Fibroblast of peridontal ligament (primary cell): ENCODE measurements around the gene BTBD2.

Source experiments
- DNase-seq: peaks from one replicate; pipeline ENCODE4 v3.0.0-alpha.2; 2010; ENCODE audit errors: extremely low read depth

The BTBD2 gene

DNA sequence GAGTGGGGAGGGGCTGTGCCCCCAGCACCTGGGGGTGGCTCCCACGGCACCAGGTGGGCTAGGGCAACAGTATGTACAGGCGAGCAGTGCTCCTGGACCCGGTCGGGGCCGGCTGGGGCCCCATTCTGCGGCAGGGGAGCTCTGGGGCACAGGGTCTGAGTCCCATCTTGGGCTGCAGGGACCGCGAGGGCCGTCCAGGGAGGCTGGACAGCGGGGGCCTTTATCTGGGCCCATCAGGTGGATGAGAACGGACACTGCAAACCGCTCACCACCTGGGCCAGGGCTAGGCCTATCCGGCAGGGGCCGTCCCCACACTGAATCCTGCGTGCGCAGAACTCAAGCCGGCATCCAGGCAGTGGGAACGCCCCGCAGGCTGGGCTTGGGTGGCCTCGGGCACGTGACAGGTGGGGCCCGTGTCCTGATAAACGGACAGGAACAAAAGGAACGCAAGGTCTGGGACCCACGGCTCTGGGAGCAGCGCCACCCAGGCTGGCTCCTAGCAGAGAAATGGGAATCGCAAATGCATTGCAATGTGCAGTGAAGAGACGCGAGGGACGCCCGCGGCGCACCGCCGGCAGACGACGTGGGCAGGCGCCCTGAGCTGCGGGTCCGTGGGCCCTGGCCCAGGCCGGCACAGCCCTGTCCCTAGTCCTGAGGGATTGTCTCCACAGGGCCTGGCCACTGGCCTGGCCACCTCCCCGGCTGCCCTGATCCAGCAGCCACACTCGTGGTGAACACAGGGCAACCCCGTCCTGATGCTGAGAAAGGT lies 29.7 kb downstream of the BTBD2 start:
- no peak for DNase-seq

- DNase-seq, result no peak
Observed at GRCh38 chr19:1984357-1984756, 31.2 kb downstream of the BTBD2 start.

DNA sequence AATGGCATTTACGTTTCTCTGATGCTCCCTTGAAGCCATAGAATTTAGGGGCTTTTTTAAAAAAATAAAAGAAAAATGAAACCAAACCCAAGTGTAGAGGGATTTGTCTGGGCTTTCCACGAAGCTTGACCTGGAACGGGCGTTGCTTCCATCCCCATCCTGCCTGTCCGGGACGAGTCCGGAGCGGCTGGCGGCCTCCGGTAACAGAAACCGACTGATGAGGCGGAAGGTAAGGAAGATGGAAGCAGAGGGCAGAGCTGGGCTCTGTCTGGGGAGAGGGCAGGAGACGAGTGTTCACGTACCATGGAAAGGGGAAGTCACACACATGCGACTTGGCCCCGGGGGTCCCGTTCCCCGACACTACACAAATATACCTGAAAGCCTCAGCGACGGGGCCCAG lies 34.3 kb downstream of the BTBD2 start:
- DNase-seq, result no peak

- no peak for DNase-seq
Observed at GRCh38 chr19:1980809-1981181, 34.7 kb downstream of the BTBD2 start.

GRCh38 chr19:1980091-1980808 lies 35.3 kb downstream of the BTBD2 start:
- DNase-seq, result no peak

- no peak for DNase-seq
Observed at GRCh38 chr19:1979642-1980041, 35.9 kb downstream of the BTBD2 start.

- no peak for DNase-seq
Observed at GRCh38 chr19:1979017-1979416, 36.5 kb downstream of the BTBD2 start.

DNA sequence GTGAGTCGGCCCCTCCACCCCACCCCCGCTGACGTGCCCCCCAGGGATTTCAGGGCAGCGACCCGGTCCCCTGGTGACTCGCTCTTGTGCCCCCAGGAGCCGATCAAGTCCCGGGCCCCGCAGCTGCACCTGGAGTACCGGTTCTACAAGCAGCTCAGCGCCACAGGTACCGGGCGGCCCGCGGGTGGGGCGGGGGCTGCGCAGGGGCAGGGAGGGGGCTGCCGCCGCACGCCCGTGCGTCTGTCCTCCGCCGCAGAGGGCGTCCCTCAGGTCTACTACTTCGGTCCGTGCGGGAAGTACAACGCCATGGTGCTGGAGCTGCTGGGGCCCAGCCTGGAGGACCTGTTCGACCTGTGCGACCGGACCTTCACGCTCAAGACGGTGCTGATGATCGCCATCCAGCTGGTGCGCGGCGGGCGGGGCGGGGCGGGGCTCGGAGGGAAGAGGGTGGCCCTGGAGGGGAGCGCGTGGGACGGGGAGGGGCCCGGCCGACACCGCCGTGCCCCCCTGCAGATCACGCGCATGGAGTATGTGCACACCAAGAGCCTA lies 37.1 kb downstream of the BTBD2 start:
- no peak for DNase-seq

DNA sequence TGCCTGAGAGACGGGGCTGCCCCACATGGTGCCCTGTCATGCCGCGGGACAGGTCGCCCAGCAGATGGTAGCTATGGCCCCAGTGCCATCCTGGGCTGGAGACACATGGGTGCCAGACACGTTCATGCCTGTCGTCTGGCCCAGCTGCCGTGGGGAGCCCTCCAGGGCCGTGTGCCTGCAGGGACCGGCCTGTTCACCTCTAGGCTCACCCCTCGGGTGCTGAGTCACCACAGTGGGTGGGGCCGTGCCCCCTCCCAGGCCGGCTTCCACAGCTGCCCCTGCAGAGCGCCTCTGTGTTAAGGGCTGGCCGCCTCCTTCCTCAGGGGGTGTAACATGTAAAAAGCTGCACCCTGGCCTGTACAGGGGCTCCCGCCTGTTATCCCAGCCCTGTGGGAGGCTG lies 38.4 kb downstream of the BTBD2 start:
- DNase-seq, result no peak

GRCh38 chr19:1975162-1975480 lies 40.4 kb downstream of the BTBD2 start:
- DNase-seq, result no peak

DNA sequence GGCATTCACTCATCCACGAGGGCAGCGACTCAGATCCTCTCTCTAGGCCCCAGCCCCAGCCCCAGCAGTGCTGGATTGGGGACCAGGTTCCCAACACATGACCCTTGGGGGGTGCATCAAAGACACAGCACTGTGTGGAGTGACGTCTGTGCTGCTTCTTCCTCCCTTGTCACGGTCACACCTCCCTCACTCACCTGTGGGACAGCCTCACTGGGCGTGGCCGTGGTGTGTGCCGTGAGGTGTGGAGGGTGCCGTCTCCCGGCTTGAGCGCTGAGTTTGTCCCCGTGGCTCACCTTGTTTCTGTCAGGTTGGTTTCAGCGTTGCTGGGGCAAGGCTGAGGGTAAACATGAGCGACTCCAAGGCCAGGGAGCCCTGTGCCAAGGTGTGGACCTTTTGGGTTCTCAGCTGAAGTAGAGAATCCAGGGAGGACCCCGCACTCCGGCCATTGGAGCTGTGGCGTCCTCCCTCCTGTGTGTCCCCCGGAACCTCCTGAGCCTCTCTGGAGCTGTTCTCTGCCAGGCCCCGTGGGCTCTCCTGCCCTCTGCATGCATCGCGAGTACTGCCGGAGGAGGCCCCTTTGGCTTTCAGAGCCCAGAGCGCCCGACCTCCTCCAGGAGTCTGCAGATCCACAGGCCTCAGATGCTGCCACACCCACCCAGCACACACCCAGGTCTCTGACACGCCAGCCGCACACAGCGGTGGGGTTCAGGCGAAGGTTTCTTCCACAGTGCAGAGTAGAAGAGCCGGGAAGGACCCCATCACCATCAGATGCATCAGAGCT lies 40.9 kb downstream of the BTBD2 start:
- no peak for DNase-seq

- DNase-seq, result no peak
Observed at GRCh38 chr19:1970806-1971502, 44.6 kb downstream of the BTBD2 start.

DNA sequence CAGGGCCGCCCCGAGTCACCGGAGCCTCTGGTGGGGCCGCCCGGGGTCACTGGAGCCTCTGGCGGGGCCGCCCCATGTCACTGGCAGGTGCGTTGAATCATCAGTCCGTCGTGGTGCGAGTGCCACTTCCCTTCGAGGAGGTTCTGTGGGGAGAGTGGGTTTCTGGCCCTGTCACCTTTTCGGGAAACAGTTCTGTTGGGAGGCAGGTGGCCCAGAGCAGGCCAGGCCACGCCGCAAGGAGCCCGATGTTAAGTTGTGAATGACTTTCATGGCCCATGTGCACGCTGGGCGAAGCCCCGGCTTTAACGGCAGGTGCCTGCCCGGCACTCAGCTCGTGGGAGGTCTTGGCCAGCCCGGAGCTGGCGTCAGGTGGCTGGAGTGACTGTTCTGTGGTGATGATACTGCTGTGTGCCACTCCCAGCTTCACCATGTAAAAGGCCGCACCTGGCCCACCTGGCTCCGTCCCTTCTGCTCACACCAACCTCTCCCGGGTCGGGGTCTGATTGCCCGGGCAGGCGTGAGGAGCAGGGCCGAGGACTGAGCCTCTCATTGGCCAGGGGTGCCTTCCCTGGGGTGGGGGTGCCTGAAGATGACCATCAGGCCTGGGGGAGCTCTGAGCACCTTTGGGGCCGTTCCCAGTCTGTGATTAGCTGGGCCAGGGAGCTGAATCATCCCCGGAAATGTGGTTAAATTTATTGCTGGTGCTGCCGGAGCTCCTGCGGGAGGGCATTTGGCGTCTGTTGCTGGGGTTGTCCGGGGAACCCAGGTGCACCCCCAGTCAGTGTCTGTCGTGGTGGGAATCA lies 45.3 kb downstream of the BTBD2 start:
- DNase-seq, result no peak

GRCh38 chr19:1969176-1970002 lies 46.1 kb downstream of the BTBD2 start:
- no peak for DNase-seq

GRCh38 chr19:1968279-1969175 lies 47.0 kb downstream of the BTBD2 start:
- no peak for DNase-seq

DNA sequence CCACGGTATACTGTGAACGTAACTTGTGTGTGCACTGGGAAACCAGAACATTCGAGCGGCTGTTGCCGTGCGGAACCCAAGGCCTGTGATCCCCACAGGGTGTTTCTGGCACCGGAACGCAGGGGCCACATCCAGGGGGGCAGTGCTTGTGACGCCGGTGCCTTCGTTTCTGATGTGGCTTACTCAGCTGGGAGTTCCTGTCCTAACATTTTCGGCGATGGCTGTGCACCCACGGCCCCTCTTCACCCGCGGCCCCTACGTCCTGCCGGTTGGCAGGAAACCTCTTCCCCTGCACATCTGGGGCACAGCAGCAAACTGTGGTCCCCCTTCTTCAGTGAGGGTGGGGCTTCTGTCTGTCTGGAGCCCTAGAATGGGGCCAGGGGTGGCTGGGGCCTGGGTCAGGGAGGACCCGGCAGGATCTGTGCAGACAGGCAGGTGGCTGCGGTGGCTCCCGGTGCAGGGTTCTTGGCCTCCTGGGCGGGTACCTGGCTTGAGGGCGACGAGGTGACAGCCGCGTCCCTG lies 48.4 kb downstream of the BTBD2 start:
- no peak for DNase-seq

DNA sequence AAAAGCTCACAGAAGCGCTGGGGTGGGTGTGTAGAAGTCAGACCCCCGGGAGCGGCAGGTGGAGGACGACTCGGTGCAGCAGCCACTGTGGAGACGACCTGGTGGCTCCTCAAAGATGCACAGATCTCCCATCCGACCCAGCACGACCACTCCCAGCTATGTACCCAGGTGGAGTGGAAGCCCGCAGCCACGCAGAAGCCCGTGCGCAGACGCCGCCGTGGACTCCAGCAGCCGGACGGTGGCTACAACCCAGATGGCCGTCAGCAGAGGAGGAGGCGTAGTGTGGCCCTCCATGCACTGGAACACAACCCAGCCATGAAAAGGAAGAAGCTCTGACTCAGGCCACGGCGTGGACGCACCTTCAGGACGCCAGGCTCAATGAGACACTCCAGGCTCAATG lies 52.8 kb downstream of the BTBD2 start:
- no peak for DNase-seq

DNA sequence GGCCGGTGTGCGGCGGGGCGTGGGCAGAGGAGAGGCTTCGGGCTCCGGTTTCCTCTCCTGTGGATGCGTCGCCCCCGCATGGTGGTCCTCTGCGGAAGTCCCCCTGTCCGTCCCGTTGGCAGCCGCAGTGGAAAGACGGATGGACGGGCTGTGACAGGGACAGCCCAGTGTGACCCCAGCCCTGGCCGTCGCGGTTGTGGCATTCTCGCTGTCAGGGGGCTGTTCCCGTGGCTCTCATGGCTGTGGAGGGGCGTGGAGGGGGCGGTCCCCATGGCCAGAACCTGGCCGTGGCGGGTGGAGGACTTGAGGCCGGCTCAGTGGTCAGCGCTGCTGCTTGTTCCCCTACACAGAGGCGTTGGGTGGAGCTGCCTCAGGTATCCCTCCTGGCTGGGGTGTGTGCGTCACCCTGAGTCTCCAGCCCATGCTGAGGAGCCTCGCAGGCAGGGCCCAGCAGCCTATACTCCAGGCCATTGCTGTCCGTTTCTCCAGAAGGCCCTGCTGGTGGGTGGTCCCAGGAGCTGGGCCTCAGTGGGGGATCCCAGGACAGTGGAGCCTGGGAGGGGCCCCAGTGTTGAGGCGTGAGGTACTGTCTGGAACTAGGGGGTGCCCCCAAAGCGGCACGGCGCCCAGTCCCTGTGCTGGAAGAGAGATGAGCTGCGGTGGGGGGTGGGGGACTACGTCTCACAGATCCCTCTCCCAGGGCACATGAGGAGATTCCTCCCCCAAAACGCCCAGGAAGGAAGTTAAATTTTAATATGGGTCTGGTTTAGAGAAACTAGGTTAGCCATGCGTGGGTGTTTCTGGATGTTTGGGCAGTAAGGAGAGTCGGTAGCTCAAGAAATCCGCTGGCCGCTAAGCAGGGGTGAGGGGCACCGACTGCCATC lies 54.3 kb downstream of the BTBD2 start:
- no peak for DNase-seq
